HepG2 (cell line): Measurements from ENCODE around the gene PKD1L1.

ENCODE experiments used
- BRCA1 ChIP-seq: sonication (generic); formaldehyde crosslinking; IDR thresholded peaks from 2 replicates; pipeline ENCODE4 v1.4.0; 2020; ENCODE audit warnings: missing genetic modification reagents
- CEBPB ChIP-seq: IDR thresholded peaks from 2 replicates; pipeline ENCODE4 v1.6.1; 2011; ENCODE audit warnings: low read depth, low read length, improper control_type of control experiment, borderline replicate concordance
- ESRRA ChIP-seq: sonication (generic); formaldehyde crosslinking; IDR thresholded peaks from 2 replicates; pipeline ENCODE4 v1.5.1; 2020; ENCODE audit warnings: mild to moderate bottlenecking, low read depth, missing genetic modification reagents
- EZH2 ChIP-seq: conservative IDR thresholded peaks from 2 replicates; pipeline ENCODE4 v1.6.1; 2012; ENCODE audit warnings: mild to moderate bottlenecking, low read depth, low read length, moderate library complexity
- MTA3 ChIP-seq: sonication (generic); formaldehyde crosslinking; IDR thresholded peaks from 2 replicates; pipeline ENCODE4 v1.4.0; 2020; ENCODE audit warnings: missing genetic modification reagents
- POLR2A ChIP-seq, 2 experiments: IDR thresholded peaks; 2 replicates each; pipeline ENCODE4 v1.6.1; 2011; ENCODE audit warnings: low read depth in 2 of 2, low read length in 2 of 2, mild to moderate bottlenecking in 1 of 2, moderate library complexity in 1 of 2; ENCODE audit not compliant: insufficient read depth in 1 of 2
- TF ChIP-seq, protein P1 (sequence below): IDR thresholded peaks from 2 replicates; pipeline ENCODE4 v1.6.1; 2016; ENCODE audit warnings: low read depth
- TF ChIP-seq, protein P2 (sequence below): sonication (generic); formaldehyde crosslinking; IDR thresholded peaks from 2 replicates; pipeline ENCODE4 v1.5.1; 2020; ENCODE audit warnings: mild to moderate bottlenecking, missing genetic modification reagents, moderate library complexity
- TF ChIP-seq, protein P3 (sequence below): sonication (generic); formaldehyde crosslinking; IDR thresholded peaks from 2 replicates; pipeline ENCODE4 v1.4.0; 2020; ENCODE audit warnings: mild to moderate bottlenecking, low read depth, missing genetic modification reagents

DNA sequence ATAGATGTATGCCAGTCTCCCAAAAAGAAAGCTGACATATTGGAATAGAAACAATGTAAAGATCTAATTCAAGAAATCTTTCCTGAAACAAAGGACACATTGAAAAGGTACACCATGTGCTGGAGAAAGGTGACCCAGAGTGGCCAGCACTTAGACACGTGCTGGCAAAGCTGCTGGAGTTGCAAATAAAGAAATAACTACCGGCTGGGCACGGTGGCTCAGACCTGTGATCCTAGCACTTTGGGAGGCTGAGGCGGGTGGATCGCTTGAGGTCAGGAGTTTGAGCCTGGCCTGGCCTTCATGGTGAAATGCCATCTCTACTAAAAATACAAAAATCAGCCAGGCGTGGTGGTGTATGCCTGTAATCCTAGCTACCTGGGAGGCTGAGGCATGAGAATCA lies 35.9 kb downstream of the PKD1L1 start:
- TF ChIP-seq ESRRA = no peak
- TF ChIP-seq, protein P1, sequence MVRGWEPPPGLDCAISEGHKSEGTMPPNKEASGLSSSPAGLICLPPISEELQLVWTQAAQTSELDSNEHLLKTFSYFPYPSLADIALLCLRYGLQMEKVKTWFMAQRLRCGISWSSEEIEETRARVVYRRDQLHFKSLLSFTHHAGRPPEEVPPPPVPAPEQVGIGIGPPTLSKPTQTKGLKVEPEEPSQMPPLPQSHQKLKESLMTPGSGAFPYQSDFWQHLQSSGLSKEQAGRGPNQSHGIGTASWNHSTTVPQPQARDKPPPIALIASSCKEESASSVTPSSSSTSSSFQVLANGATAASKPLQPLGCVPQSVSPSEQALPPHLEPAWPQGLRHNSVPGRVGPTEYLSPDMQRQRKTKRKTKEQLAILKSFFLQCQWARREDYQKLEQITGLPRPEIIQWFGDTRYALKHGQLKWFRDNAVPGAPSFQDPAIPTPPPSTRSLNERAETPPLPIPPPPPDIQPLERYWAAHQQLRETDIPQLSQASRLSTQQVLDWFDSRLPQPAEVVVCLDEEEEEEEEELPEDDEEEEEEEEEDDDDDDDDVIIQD = no peak
- TF ChIP-seq POLR2A (IDR thresholded peaks at IDR 0.05; ENCODE audit: insufficient read depth in 1 of 2, low read depth in 2 of 2, low read length in 2 of 2) = no peak
- TF ChIP-seq, protein P2, sequence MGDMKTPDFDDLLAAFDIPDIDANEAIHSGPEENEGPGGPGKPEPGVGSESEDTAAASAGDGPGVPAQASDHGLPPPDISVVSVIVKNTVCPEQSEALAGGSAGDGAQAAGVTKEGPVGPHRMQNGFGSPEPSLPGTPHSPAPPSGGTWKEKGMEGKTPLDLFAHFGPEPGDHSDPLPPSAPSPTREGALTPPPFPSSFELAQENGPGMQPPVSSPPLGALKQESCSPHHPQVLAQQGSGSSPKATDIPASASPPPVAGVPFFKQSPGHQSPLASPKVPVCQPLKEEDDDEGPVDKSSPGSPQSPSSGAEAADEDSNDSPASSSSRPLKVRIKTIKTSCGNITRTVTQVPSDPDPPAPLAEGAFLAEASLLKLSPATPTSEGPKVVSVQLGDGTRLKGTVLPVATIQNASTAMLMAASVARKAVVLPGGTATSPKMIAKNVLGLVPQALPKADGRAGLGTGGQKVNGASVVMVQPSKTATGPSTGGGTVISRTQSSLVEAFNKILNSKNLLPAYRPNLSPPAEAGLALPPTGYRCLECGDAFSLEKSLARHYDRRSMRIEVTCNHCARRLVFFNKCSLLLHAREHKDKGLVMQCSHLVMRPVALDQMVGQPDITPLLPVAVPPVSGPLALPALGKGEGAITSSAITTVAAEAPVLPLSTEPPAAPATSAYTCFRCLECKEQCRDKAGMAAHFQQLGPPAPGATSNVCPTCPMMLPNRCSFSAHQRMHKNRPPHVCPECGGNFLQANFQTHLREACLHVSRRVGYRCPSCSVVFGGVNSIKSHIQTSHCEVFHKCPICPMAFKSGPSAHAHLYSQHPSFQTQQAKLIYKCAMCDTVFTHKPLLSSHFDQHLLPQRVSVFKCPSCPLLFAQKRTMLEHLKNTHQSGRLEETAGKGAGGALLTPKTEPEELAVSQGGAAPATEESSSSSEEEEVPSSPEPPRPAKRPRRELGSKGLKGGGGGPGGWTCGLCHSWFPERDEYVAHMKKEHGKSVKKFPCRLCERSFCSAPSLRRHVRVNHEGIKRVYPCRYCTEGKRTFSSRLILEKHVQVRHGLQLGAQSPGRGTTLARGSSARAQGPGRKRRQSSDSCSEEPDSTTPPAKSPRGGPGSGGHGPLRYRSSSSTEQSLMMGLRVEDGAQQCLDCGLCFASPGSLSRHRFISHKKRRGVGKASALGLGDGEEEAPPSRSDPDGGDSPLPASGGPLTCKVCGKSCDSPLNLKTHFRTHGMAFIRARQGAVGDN = no peak
- no peak for TF ChIP-seq CEBPB
- TF ChIP-seq, protein P3, sequence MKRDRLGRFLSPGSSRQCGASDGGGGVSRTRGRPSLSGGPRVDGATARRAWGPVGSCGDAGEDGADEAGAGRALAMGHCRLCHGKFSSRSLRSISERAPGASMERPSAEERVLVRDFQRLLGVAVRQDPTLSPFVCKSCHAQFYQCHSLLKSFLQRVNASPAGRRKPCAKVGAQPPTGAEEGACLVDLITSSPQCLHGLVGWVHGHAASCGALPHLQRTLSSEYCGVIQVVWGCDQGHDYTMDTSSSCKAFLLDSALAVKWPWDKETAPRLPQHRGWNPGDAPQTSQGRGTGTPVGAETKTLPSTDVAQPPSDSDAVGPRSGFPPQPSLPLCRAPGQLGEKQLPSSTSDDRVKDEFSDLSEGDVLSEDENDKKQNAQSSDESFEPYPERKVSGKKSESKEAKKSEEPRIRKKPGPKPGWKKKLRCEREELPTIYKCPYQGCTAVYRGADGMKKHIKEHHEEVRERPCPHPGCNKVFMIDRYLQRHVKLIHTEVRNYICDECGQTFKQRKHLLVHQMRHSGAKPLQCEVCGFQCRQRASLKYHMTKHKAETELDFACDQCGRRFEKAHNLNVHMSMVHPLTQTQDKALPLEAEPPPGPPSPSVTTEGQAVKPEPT = no peak
- TF ChIP-seq EZH2 = no peak
- no peak for TF ChIP-seq MTA3
- no peak for TF ChIP-seq BRCA1 (CRISPR knock-in tag)
